ENCODE results near the gene RNF227. TPM values are rescaled to one million over a fixed set of nuclear protein-coding genes. Genes with fewer than 3 reads are reported as not detected.
"Not testable (repeated sequence)": the region's sequence is repeated elsewhere in the genome, so short reads cannot be mapped to it uniquely, and the experiment has no call there.

The RNF227 gene
- total RNA-seq, 1 donor = 10.0 TPM

DNA sequence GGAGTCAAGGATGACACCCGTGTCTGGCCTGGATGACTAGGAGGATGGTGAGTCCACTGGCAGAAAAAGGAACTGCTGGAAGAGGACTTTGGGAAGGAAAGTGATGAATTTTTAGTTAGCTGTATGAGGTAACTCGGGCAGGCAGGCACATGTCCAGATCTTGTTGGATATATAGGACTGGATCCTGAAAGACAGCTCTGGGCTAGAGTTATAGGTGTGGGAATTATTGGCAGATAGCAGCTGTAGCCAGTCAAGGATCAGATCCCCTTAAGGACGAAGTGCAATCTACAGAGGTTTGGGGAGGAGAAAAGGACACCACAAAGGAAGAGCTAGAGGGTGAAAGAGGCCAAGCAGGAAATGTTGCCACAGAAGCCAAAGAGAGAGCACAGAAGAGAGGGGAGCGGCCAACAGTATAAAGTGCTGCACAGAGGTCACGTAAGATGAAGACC lies 48.2 kb downstream of the RNF227 start:
- DNase-seq (ENCODE audit: low read depth in 2 of 3, low spot score in 2 of 3) = no peak

- DNase-seq (ENCODE audit: low read depth in 2 of 3, low spot score in 2 of 3) = no peak
These were observed 51.0 kb downstream of the RNF227 start for GRCh38 chr17:7864995-7865650.

GRCh38 chr17:7864384-7864783 lies 51.7 kb downstream of the RNF227 start:
- DNase-seq (ENCODE audit: low read depth in 2 of 3, low spot score in 2 of 3) = not testable (repeated sequence)

Small RNA genes lying within 50 kb of the gene (small RNA-seq; reads per million reads assigned to genes)
- 13.8 reads per million, percentile 93 among the genes with 10 or more reads in this experiment for gene SCARNA21

Other genes with a start within 250 kb of the RNF227 start
- gene TP53, start 228.8 kb downstream of the RNF227 start, total RNA-seq = 72.4 TPM
- gene WRAP53, start 227.8 kb downstream of the RNF227 start, total RNA-seq = 14.5 TPM
- under 0.01 TPM for gene EFNB3, start 211.1 kb downstream of the RNF227 start, total RNA-seq
- under 0.01 TPM for gene DNAH2, start 198.5 kb downstream of the RNF227 start, total RNA-seq
- 24.8 TPM for gene KDM6B, start 82.1 kb downstream of the RNF227 start, total RNA-seq
- gene TMEM88, start 61.2 kb downstream of the RNF227 start, total RNA-seq = 4.6 TPM
- 97.8 TPM for gene NAA38, start 58.7 kb downstream of the RNF227 start, total RNA-seq
- 9.4 TPM for gene CYB5D1, start 58.3 kb downstream of the RNF227 start, total RNA-seq
- 110 TPM for gene CHD3, start 27.5 kb downstream of the RNF227 start, total RNA-seq
- gene KCNAB3, start 13.6 kb upstream of the RNF227 start, total RNA-seq = 1.1 TPM
- gene TRAPPC1, start 15.7 kb upstream of the RNF227 start, total RNA-seq = 66.5 TPM
- gene CNTROB, start 15.9 kb upstream of the RNF227 start, total RNA-seq = 36.6 TPM
- gene GUCY2D, start 86.3 kb upstream of the RNF227 start, total RNA-seq = 1.9 TPM
- 5.1 TPM for gene ALOX15B, start 122.8 kb upstream of the RNF227 start, total RNA-seq
- 1.1 TPM for gene ALOX12B, start 171.4 kb upstream of the RNF227 start, total RNA-seq
- under 0.01 TPM for gene ALOXE3, start 202.2 kb upstream of the RNF227 start, total RNA-seq
- gene HES7, start 207.8 kb upstream of the RNF227 start, total RNA-seq = under 0.01 TPM
- 141 TPM for gene PER1, start 236.1 kb upstream of the RNF227 start, total RNA-seq
- 18.6 TPM for gene VAMP2, start 246.7 kb upstream of the RNF227 start, total RNA-seq